Stomach (tissue), 9 donors: ENCODE results near the gene RPTOR. TPM values are rescaled to one million over a fixed set of nuclear protein-coding genes. Genes with fewer than 3 reads are reported as not detected.

Experiments
- DNase-seq, 2 donors: peaks; one replicate each; pipeline versions ENCODE4 v3.0.0 to v3.0.0-alpha.2; 2013 to 2019
- H3K27ac ChIP-seq, 5 donors: fragments of 200-600 bp in 4 of 5; sonication (generic) in 4 of 5; one replicate each; pipeline ENCODE4 v1.5.1; 2013 to 2019; ENCODE audit warnings: mild to moderate bottlenecking in 1 of 5, moderate library complexity in 1 of 5
- H3K27me3 ChIP-seq, 3 donors: fragments of 200-600 bp; sonication (generic); one replicate each; pipeline ENCODE4 v1.5.1; 2017 to 2019; ENCODE audit warnings: mixed run types in 1 of 3
- H3K36me3 ChIP-seq, 4 donors: fragments of 200-600 bp; sonication (generic); 1 replicate in 3 of 4; 2 replicates in 1 of 4; pipeline ENCODE4 v1.5.1; 2016 to 2019
- H3K4me1 ChIP-seq, 4 donors: fragments of 200-600 bp; sonication (generic); one replicate each; pipeline ENCODE4 v1.5.1; 2016 to 2019
- H3K4me3 ChIP-seq, 4 donors: fragments of 200-600 bp; sonication (generic) in 3 of 4; one replicate each; pipeline ENCODE4 v1.5.1; 2016 to 2019; ENCODE audit warnings: mild to moderate bottlenecking in 1 of 4
- H3K9me3 ChIP-seq, 4 donors: fragments of 200-600 bp; sonication (generic); one replicate each; pipeline ENCODE4 v1.5.1; 2016 to 2019
- EP300 ChIP-seq: sonication (generic); formaldehyde crosslinking; IDR thresholded peaks from one replicate; pipeline ENCODE4 v1.6.1; 2017; ENCODE audit warnings: antibody characterized with exemption
- POLR2A ChIP-seq, 4 donors: fragments of 450-650 bp; IDR thresholded peaks; one replicate each; pipeline ENCODE4 v1.6.1; 2016; ENCODE audit warnings: antibody characterized with exemption in 4 of 4, control low read depth in 2 of 4, mild to moderate bottlenecking in 1 of 4, moderate library complexity in 1 of 4
- POLR2AphosphoS5 ChIP-seq, 3 donors: sonication (generic); formaldehyde crosslinking; IDR thresholded peaks; one replicate each; pipeline ENCODE4 v1.6.1; 2016; ENCODE audit warnings: antibody characterized with exemption in 3 of 3
- WGBS, 5 donors: extraction: QIAGEN DNeasy Blood & Tissue Kit in 3 of 5; methylation state at CpG; one replicate each; pipeline versions ENCODE4 v1.1.5 to v1.1.7; 2013 to 2018; 5-methylcytosine and 5-hydroxymethylcytosine counted together
- intact Hi-C: fragments of 100-400 bp; cut with DNase I; formaldehyde crosslinking; loops from one replicate; pipeline ENCODE4 v1.15.1; 2023; ENCODE audit warnings: low total_unique reads
- polyA plus RNA-seq, 3 donors: library from polyadenylated mRNA; stranded (reverse); fragments of 200-250 nt; gene quantifications; one replicate each; pipeline ENCODE4 v1.2.3, GENCODE V29; 2013
- total RNA-seq, 5 donors: library from RNA; depleted of rRNA; stranded (reverse); fragments of >200 nt; gene quantifications; one replicate each; pipeline versions ENCODE4 v1.1.0 to v1.2.3, GENCODE V29; 2014 to 2016
- TF ChIP-seq, protein P1 (sequence below), 7 experiments: fragments of 450-650 bp in 4 of 7; fragments of 200-600 bp in 3 of 7; sonication (generic) in 3 of 7; IDR thresholded peaks; one replicate each; pipeline ENCODE4 v1.5.1; 2016 to 2019; ENCODE audit warnings: antibody characterized with exemption in 7 of 7, control low read depth in 2 of 7, mild to moderate bottlenecking in 1 of 7
- donor health status: healthy with polysubstance abuse.
- donor health status: Bipolar disorder and iron deficiency.
- donor health status: healthy.

The RPTOR gene
- total and polyA plus RNA-seq, 8 donors, result 3.8 to 103 (median 19.3) TPM

DNA sequence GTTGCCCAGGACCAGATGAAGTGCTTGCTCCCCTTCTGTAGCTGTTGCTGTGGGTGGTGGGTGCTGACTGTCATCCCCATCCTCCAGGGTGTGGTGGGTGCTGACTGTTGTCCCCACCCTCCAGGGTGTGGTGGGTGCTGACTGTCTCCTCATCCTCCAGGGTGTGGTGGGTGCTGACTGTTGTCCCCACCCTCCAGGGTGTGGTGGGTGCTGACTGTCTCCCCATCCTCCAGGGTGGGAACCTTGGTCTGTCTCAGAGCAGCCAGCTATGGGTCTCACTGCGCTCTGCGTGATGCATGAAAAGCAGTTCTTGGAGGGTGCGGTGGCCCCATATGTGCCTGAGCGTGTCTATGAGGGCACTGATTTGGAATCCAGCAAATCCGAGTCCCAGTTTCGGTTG lies 163.8 kb downstream of the RPTOR start:
- Histone ChIP-seq H3K4me3 (no peak overlapping the region), H3K27me3 (no peaks in the 10 kb centered on the region), H3K36me3 (peaks cover 3 to 23% (median 21%) of the 10 kb centered on the region in 4 donors), H3K4me1 (peaks cover 6 to 14% (median 11%) of the 10 kb centered on the region in 4 donors), H3K27ac (no peak overlapping the region), H3K9me3 (no peaks in the 10 kb centered on the region)
- 75 to 90% (median 85%) methylated on average over 6 of the region's 6 CpGs; no CpG with 5 or more reads in 1 of the 5 donors for WGBS, 5 donors
- TF ChIP-seq, protein P1, sequence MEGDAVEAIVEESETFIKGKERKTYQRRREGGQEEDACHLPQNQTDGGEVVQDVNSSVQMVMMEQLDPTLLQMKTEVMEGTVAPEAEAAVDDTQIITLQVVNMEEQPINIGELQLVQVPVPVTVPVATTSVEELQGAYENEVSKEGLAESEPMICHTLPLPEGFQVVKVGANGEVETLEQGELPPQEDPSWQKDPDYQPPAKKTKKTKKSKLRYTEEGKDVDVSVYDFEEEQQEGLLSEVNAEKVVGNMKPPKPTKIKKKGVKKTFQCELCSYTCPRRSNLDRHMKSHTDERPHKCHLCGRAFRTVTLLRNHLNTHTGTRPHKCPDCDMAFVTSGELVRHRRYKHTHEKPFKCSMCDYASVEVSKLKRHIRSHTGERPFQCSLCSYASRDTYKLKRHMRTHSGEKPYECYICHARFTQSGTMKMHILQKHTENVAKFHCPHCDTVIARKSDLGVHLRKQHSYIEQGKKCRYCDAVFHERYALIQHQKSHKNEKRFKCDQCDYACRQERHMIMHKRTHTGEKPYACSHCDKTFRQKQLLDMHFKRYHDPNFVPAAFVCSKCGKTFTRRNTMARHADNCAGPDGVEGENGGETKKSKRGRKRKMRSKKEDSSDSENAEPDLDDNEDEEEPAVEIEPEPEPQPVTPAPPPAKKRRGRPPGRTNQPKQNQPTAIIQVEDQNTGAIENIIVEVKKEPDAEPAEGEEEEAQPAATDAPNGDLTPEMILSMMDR (IDR thresholded peaks at IDR 0.05), result no peak
- TF ChIP-seq EP300 (no peak), POLR2AphosphoS5 (IDR thresholded peaks at IDR 0.05) (no peak), POLR2A (IDR thresholded peaks at IDR 0.05) (no peak)
- intact Hi-C loops, result no loop called here
- DNase-seq, result no peak

DNA sequence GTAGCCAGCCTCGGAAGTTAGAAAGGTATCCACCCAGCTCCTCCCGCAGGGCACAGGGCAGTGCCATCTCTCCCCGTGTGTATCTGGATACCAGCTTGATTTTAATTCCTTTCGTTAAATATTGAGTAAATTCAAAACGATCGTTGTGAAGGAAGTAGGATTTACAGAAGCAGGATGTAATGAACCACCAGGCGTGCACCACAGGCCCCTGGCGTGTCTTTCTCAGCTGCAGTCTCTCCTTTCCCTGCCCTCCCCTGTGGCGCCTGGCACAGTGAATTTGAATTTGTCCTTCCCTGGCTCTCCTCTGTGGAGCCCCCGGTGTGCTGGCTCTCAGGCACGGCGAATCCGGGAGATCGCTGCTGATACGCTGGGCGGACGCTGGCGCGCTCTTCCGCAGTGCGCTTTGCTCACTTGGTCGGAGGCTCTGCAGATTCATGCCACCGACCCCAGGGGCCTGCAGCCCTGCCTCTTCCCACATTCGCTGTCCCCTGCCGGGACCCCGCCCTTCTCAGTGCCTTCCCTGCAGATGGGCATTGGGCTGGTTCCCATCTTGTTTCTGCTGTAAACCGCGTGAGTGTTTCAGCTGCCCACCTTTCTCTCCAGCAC lies 164.6 kb downstream of the RPTOR start:
- 86 to 93% (median 90%) methylated on average over 28 of the region's 28 CpGs for WGBS, 5 donors
- Histone ChIP-seq H3K27ac (no peak overlapping the region), H3K36me3 (peaks cover 3 to 23% (median 21%) of the 10 kb centered on the region in 4 donors), H3K9me3 (no peaks in the 10 kb centered on the region), H3K4me3 (no peak overlapping the region), H3K27me3 (no peaks in the 10 kb centered on the region), H3K4me1 (peaks cover 6 to 14% (median 11%) of the 10 kb centered on the region in 4 donors)
- TF ChIP-seq, protein P1 (IDR thresholded peaks at IDR 0.05), result no peak
- no peak for TF ChIP-seq POLR2AphosphoS5 (IDR thresholded peaks at IDR 0.05)
- no peak for TF ChIP-seq POLR2A (IDR thresholded peaks at IDR 0.05)
- TF ChIP-seq EP300, result no peak
- DNase-seq, result no peak
- intact Hi-C loops, result no loop called here

DNA sequence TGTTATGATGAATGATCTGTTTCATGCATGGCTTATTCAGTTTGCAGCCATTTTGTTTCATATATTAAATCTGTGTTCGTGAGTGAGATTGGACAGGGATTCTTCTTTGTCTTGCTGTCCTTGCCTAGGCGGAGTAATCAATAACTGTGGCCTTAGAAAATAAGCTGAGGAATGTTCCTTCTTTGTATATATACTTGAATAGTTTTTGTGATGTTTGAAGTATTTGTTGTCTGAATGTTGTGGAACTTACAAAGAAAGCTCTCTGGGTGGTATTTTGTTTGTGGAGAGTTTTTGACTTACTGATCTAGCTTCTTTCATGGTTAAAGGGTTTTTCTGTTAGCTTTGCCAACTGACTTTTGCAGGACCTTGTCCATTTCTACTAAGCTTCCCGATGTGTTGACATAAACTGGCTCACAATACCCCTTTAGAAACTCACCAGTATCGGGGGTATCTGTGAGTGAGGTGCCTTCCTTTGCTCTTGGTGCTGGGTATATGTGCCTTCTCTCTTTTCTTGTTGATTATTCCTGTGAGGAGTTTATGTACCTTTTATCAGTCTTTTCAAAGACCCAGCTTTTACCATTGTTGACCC lies 166.2 kb downstream of the RPTOR start:
- H3K4me3 ChIP-seq, result no peak overlapping the region
- H3K27me3 ChIP-seq, result no peaks in the 10 kb centered on the region
- H3K4me1 ChIP-seq, result peaks cover 6 to 13% (median 9%) of the 10 kb centered on the region in 4 donors
- no peak overlapping the region for H3K27ac ChIP-seq
- DNase-seq, result no peak
- H3K9me3 ChIP-seq, result no peaks in the 10 kb centered on the region
- intact Hi-C loops, result no loop called here
- H3K36me3 ChIP-seq, result peaks cover 3 to 23% (median 21%) of the 10 kb centered on the region in 4 donors
- TF ChIP-seq, protein P1 (IDR thresholded peaks at IDR 0.05), result no peak
- no peak for TF ChIP-seq EP300
- no peak for TF ChIP-seq POLR2AphosphoS5 (IDR thresholded peaks at IDR 0.05)
- no peak for TF ChIP-seq POLR2A (IDR thresholded peaks at IDR 0.05)
- WGBS, 5 donors, result 68 to 84% (median 73%) methylated on average over 4 of the region's 4 CpGs

DNA sequence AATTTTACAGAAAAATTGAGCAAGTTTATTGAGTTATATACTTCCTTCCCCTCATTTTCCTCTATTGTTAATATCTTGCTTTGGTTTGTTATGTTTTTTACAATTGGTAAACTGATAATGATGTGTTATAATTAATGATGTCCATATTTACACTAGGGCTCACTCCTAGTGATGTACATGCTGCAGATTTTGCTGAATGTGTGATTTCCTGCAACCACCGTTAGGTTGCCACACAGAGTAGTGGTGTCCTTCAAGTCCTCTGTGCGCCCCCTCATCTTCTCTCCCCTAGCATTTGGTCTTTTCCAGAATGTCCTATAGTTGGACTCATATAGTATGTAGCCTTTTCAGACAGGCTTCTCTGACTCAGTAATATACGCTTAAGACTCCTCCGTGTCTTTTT lies 167.5 kb downstream of the RPTOR start:
- no peak for DNase-seq
- intact Hi-C loops, result no loop called here
- 90 to 95% (median 93%) methylated on average over 4 of the region's 4 CpGs for WGBS, 5 donors
- TF ChIP-seq POLR2A (IDR thresholded peaks at IDR 0.05), result no peak
- TF ChIP-seq POLR2AphosphoS5 (IDR thresholded peaks at IDR 0.05), result no peak
- TF ChIP-seq, protein P1 (IDR thresholded peaks at IDR 0.05), result no peak
- no peak for TF ChIP-seq EP300
- H3K27me3 ChIP-seq, result no peaks in the 10 kb centered on the region
- H3K36me3 ChIP-seq, result peaks cover 3 to 23% (median 21%) of the 10 kb centered on the region in 4 donors
- H3K27ac ChIP-seq, result no peak overlapping the region
- H3K9me3 ChIP-seq, result no peaks in the 10 kb centered on the region
- H3K4me3 ChIP-seq, result no peak overlapping the region
- peaks cover 0 to under 1% (median 0%) of the 10 kb centered on the region in 4 donors for H3K4me1 ChIP-seq
